Fibroblast of mammary gland (primary cell): ENCODE results near the gene P2RX2.
A peak's percentile ranks its signal among the peaks of the same experiment; 100 is the strongest.

Experiments used
- DNase-seq: peaks from one replicate; pipeline ENCODE4 v3.0.0-alpha.2; 2010; ENCODE audit warnings: low read depth
- H3K4me3 ChIP-seq: 2 replicates; pipeline ENCODE4 v1.5.1; 2011; ENCODE audit warnings: low read depth, mild to moderate bottlenecking, low read length, moderate library complexity; ENCODE audit not compliant: control insufficient read depth
- CTCF ChIP-seq: conservative IDR thresholded peaks from 2 replicates; pipeline ENCODE4 v1.5.1; 2011; ENCODE audit warnings: low read depth, low read length, inconsistent platforms; ENCODE audit not compliant: control insufficient read depth, insufficient read depth

Gene P2RX2

GRCh38 chr12:132600048-132601032 lies 18.2 kb upstream of the P2RX2 start:
- TF ChIP-seq CTCF: peak; percentile 56
- DNase-seq: peak; percentile 61
- H3K4me3 ChIP-seq: peak overlapping the region; percentile 36

GRCh38 chr12:132601171-132601883 lies 17.2 kb upstream of the P2RX2 start:
- no peak for DNase-seq
- H3K4me3 ChIP-seq: no peak overlapping the region

GRCh38 chr12:132602572-132603239 lies 15.9 kb upstream of the P2RX2 start:
- H3K4me3 ChIP-seq: no peak overlapping the region
- no peak for DNase-seq
- no peak for TF ChIP-seq CTCF

More at GRCh38 chr12:132601171-132601883, 17.2 kb upstream of the P2RX2 start:
- TF ChIP-seq CTCF: no peak

GRCh38 chr12:132603240-132604150 lies 15.1 kb upstream of the P2RX2 start:
- no peak for DNase-seq
- no peak for TF ChIP-seq CTCF
- H3K4me3 ChIP-seq: no peak overlapping the region

- TF ChIP-seq CTCF: no peak
- no peak overlapping the region for H3K4me3 ChIP-seq
- no peak for DNase-seq
Observed at GRCh38 chr12:132604151-132604618, 14.4 kb upstream of the P2RX2 start.
